Type B pancreatic cell (in vitro differentiated cells): Measurements from ENCODE around the gene PRELP. TPM values are rescaled to one million over a fixed set of nuclear protein-coding genes. Genes with fewer than 3 reads are reported as not detected.
"Not testable (repeated sequence)": the region's sequence is repeated elsewhere in the genome, so short reads cannot be mapped to it uniquely, and the experiment has no call there.

Experiments used
- DNase-seq: peaks from one replicate; pipeline ENCODE4 v3.0.0; 2021; ENCODE audit warnings: mixed read lengths; ENCODE audit not compliant: unreplicated experiment; ENCODE audit errors: extremely low spot score
- H3K27ac Mint-ChIP-seq: 2 replicates; pipeline ENCODE4 v1.8.0; 2021; ENCODE audit warnings: mild to moderate bottlenecking, mixed read lengths
- H3K27me3 Mint-ChIP-seq: 2 replicates; pipeline ENCODE4 v1.8.0; 2021; ENCODE audit warnings: mixed read lengths
- H3K36me3 Mint-ChIP-seq: 2 replicates; pipeline ENCODE4 v1.8.0; 2021; ENCODE audit warnings: mixed read lengths
- H3K4me1 Mint-ChIP-seq: one replicate; pipeline ENCODE4 v1.8.0; 2021; ENCODE audit warnings: mixed read lengths; ENCODE audit not compliant: unreplicated experiment
- H3K4me3 Mint-ChIP-seq: 2 replicates; pipeline ENCODE4 v1.8.0; 2021; ENCODE audit warnings: mild to moderate bottlenecking, mixed read lengths
- H3K9me3 Mint-ChIP-seq: 2 replicates; pipeline ENCODE4 v1.8.0; 2021; ENCODE audit warnings: mixed read lengths
- total RNA-seq: library from RNA; stranded (reverse); gene quantifications from 2 replicates; pipeline ENCODE4 v1.2.1, GENCODE V29; 2021; ENCODE audit warnings: low replicate concordance
- TF ChIP-seq, protein P1 (sequence below): fragments of 200-600 bp; sonication (generic); conservative IDR thresholded peaks from 2 replicates; pipeline ENCODE4 v1.5.0; 2021; ENCODE audit warnings: antibody characterized with exemption, mild to moderate bottlenecking

The PRELP gene
- total RNA-seq, 1 donor from 2014 or later, result 1.1 TPM

DNA sequence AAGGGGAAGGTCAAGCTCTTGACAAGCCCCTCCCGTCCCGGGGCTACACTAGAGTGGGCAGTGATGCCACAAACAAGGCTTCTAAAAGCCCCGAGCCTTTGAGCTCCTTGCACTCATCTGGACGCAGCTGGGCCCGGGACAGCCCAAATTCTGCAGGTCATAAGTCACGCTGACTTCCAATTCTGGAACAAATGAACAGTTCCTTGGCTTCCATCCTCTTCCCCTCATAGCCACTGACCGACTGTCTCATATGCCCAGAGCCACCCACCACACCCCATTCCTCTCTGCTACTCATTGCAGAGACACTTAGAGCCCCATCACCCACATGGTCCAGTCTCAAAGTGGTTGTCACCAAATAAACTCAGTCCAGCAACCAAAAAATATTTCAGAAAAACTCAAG is 32.8 kb upstream of the PRELP start:
- no peaks in the 10 kb centered on the region for H3K9me3 Mint-ChIP-seq
- no peak overlapping the region for H3K4me3 Mint-ChIP-seq
- H3K4me1 Mint-ChIP-seq, result peaks cover 24% of the 10 kb centered on the region
- no peak for DNase-seq
- peaks cover 29% of the 10 kb centered on the region for H3K27me3 Mint-ChIP-seq
- no peak overlapping the region for H3K27ac Mint-ChIP-seq
- no peaks in the 10 kb centered on the region for H3K36me3 Mint-ChIP-seq
- TF ChIP-seq, protein P1, sequence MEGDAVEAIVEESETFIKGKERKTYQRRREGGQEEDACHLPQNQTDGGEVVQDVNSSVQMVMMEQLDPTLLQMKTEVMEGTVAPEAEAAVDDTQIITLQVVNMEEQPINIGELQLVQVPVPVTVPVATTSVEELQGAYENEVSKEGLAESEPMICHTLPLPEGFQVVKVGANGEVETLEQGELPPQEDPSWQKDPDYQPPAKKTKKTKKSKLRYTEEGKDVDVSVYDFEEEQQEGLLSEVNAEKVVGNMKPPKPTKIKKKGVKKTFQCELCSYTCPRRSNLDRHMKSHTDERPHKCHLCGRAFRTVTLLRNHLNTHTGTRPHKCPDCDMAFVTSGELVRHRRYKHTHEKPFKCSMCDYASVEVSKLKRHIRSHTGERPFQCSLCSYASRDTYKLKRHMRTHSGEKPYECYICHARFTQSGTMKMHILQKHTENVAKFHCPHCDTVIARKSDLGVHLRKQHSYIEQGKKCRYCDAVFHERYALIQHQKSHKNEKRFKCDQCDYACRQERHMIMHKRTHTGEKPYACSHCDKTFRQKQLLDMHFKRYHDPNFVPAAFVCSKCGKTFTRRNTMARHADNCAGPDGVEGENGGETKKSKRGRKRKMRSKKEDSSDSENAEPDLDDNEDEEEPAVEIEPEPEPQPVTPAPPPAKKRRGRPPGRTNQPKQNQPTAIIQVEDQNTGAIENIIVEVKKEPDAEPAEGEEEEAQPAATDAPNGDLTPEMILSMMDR, result no peak

DNA sequence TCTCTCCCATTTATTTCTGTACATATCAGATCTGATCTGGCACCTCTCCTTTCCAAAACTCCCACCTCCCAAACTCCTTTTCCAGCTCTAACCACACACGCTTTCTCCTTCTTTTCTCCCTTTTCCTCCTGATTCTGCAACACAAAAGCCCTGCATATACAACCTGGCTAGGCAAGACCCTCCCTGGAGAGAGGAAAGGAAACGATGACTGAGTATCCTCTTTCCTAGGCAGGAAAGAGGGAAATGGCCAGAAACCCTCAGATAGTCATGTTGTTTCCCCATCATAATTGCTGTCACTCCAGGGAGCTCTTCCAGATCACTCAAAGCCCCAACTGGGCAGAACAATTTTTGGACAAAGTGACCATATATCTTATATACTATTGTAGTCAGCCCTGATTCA is 32.3 kb upstream of the PRELP start:
- DNase-seq, result no peak
- peaks cover 29% of the 10 kb centered on the region for H3K27me3 Mint-ChIP-seq
- TF ChIP-seq, protein P1, result no peak
- peaks cover 25% of the 10 kb centered on the region for H3K4me1 Mint-ChIP-seq
- no peak overlapping the region for H3K27ac Mint-ChIP-seq
- no peak overlapping the region for H3K4me3 Mint-ChIP-seq
- H3K36me3 Mint-ChIP-seq, result no peaks in the 10 kb centered on the region
- H3K9me3 Mint-ChIP-seq, result no peaks in the 10 kb centered on the region

DNA sequence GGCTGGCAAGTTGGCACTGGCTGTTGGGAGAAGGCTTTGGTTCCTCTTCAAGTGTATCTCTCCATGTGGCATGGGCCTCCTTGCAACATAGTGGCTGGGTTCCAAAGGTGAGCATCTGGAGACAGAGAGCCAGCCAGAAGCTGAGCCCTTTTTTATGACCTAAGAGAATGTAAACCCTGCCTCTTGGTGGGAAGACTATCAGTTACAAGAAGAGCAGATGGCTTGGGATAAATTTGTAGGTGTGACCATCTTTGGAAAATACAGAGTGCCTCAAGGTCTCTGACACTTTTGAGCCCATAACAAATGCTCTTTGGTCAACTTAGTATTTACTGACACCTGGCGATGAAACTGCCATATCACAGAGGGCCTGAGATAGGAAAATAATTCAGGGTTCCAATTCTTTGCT is 31.4 kb upstream of the PRELP start:
- TF ChIP-seq, protein P1, result no peak
- Mint-ChIP-seq H3K9me3 (no peaks in the 10 kb centered on the region), H3K36me3 (no peaks in the 10 kb centered on the region), H3K4me3 (no peak overlapping the region), H3K27me3 (peaks cover 29% of the 10 kb centered on the region), H3K27ac (no peak overlapping the region), H3K4me1 (peaks cover 33% of the 10 kb centered on the region)
- no peak for DNase-seq

DNA sequence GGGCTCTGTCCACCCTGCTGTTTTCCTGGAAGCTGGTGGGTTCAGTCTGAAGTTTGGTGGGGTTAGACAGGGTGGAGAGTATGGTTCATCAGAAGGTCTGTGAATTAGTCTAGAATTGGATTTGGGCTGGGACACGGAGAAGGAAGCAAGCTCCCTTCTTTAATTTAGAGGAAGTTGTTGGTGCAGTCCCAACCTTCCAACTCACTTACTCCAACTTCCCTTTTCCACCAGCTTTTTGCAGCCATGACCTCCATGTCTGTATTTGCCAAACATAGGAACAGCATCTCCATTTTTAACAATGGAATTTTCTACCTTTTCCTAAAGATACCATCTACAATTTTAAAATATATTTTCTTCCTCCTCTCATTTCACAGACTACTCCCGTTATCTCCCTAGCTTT is 28.5 kb upstream of the PRELP start:
- TF ChIP-seq, protein P1, result no peak
- Mint-ChIP-seq H3K4me1 (peaks cover 31% of the 10 kb centered on the region), H3K36me3 (no peaks in the 10 kb centered on the region), H3K27ac (no peak overlapping the region), H3K27me3 (peaks cover 34% of the 10 kb centered on the region), H3K9me3 (no peaks in the 10 kb centered on the region), H3K4me3 (no peak overlapping the region)
- DNase-seq, result no peak

DNA sequence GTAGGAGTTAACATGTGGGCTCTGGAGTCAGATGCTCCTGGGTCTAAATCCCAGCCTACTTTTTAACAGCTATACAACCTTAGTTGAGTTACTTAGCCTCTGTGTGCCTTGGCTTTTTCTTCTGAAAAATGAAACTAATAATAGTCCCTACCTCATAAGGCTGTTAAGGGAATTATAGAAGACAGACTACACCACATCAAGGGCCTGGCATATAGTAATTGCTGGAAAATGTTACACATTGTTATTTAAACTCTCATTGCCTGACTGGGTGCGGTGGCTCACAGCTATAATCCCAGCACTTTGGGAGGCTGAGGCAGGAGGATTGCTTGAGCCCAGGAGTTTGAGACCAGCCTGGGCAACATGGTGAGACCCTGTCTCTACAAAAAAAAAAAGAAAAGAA is 28.0 kb upstream of the PRELP start:
- H3K27ac Mint-ChIP-seq, H3K36me3 Mint-ChIP-seq, H3K9me3 Mint-ChIP-seq, DNase-seq, H3K4me3 Mint-ChIP-seq: not testable (repeated sequence)
- H3K27me3 Mint-ChIP-seq, result peaks cover 32% of the 10 kb centered on the region
- H3K4me1 Mint-ChIP-seq, result peaks cover 31% of the 10 kb centered on the region

DNA sequence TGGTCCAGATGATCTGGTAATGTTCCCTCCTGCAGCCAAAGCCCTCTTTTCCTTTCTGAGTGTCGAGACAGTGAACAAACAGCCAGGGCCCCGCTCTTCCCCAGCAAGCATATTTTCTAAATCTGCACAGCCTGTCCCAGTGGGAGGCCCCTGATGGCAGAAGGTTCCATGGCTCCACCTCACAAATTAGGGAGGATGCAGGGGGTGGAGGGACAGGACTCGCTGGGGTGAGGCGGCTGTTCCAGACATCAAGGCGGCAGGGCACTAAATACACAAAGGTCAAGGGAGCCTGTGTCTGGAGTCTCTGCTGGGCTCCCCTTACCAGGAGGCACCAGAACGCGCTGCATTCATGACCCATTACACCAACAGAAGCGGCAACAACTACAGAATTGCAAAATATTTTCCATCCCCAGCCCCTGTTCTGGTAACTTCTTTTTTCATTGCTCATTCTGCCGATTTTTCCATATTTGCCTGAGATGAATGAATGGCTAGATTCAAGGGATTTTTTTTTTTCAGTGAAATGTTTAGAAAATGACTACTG is 27.0 kb upstream of the PRELP start:
- DNase-seq, result no peak
- H3K4me3 Mint-ChIP-seq, result peak overlapping the region; percentile 38

More for the DNA sequence above, 27.0 kb upstream of the PRELP start:
- peaks cover 27% of the 10 kb centered on the region for H3K4me1 Mint-ChIP-seq
- TF ChIP-seq, protein P1, result no peak
- H3K36me3 Mint-ChIP-seq, result no peaks in the 10 kb centered on the region
- no peak overlapping the region for H3K27ac Mint-ChIP-seq
- no peaks in the 10 kb centered on the region for H3K9me3 Mint-ChIP-seq
- H3K27me3 Mint-ChIP-seq, result peaks cover 27% of the 10 kb centered on the region
